ENCODE results near the gene DCD. TPM values are rescaled to one million over a fixed set of nuclear protein-coding genes. Genes with fewer than 3 reads are reported as not detected.
"Not testable (repeated sequence)": the region's sequence is repeated elsewhere in the genome, so short reads cannot be mapped to it uniquely, and the experiment has no call there.

Gene DCD
- polyA plus RNA-seq, 1 donor (not counting 4 experiments of a cell fraction or from before 2014, with no cell fraction given), result not detected

DNA sequence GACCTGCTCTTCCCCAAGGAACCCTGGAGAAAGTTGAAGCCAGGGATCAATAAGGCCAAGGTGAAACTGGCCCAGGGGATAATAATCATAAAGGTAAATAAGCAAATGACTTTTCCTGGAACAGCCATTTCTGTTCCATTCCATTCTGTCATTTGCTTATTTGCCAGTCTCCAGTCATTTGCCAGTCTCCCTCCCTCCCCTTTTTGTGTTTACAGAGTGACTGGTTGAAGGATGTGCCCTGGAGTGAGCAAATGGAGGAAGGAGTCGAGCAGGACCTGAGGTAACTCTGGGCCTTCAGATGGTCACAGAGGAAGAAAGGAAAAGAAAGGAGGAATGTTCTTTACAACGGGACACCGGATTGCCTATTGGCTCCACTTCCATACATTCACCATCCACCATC, 17.8 kb upstream of the DCD start:
- no peak for FAIRE-seq
- Histone ChIP-seq H3K36me3 (ENCODE audit: control insufficient read depth in 2 of 2, extremely low read depth in 1 of 2, insufficient read depth in 2 of 2, low read length in 2 of 2) (no peaks in the 10 kb centered on the region), H2AFZ (ENCODE audit: control insufficient read depth, low read length) (no peak overlapping the region), H3K4me3 (ENCODE audit: control insufficient read depth in 2 of 3, extremely low read depth in 1 of 3, insufficient read depth in 2 of 3, low read depth in 1 of 3, low read length in 3 of 3) (no peak overlapping the region), H3K9me3 (ENCODE audit: control insufficient read depth, low read depth, low read length) (no peaks in the 10 kb centered on the region), H3K9ac (ENCODE audit: control insufficient read depth, extremely low read depth, insufficient read depth, low read length) (no peak overlapping the region), H3K27ac (ENCODE audit: control insufficient read depth, insufficient read depth, low read length) (no peak overlapping the region), H4K20me1 (ENCODE audit: control insufficient read depth, extremely low read depth, insufficient read depth, low read length) (no peaks in the 10 kb centered on the region), H3K4me1 (ENCODE audit: control insufficient read depth, extremely low read depth, insufficient read depth, low read length) (no peaks in the 10 kb centered on the region), H3K27me3 (ENCODE audit: control insufficient read depth, extremely low read depth, insufficient read depth, low read length) (no peaks in the 10 kb centered on the region), H3K79me2 (ENCODE audit: control insufficient read depth, insufficient read depth, low read length) (no peaks in the 10 kb centered on the region), H3K9me1 (ENCODE audit: control insufficient read depth, extremely low read depth, insufficient read depth, low read length) (no peaks in the 10 kb centered on the region), H3K4me2 (ENCODE audit: control insufficient read depth, extremely low read depth, insufficient read depth, low read depth, low read length) (no peak overlapping the region)
- no peak for DNase-seq (ENCODE audit: low read depth, low spot score)
- no peak for TF ChIP-seq EZH2 (IDR thresholded peaks at IDR 0.05; ENCODE audit: low read length)
- TF ChIP-seq, protein P1, sequence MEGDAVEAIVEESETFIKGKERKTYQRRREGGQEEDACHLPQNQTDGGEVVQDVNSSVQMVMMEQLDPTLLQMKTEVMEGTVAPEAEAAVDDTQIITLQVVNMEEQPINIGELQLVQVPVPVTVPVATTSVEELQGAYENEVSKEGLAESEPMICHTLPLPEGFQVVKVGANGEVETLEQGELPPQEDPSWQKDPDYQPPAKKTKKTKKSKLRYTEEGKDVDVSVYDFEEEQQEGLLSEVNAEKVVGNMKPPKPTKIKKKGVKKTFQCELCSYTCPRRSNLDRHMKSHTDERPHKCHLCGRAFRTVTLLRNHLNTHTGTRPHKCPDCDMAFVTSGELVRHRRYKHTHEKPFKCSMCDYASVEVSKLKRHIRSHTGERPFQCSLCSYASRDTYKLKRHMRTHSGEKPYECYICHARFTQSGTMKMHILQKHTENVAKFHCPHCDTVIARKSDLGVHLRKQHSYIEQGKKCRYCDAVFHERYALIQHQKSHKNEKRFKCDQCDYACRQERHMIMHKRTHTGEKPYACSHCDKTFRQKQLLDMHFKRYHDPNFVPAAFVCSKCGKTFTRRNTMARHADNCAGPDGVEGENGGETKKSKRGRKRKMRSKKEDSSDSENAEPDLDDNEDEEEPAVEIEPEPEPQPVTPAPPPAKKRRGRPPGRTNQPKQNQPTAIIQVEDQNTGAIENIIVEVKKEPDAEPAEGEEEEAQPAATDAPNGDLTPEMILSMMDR (optimal IDR thresholded peaks at IDR 0.05 in 1 of 3, IDR thresholded peaks at IDR 0.05 in 1 of 3, conservative IDR thresholded peaks at IDR 0.05 in 1 of 3; ENCODE audit: extremely low read depth in 1 of 3, insufficient read depth in 2 of 3, low read length in 3 of 3), result no peak
- dilution Hi-C loops (cut with MboI; ENCODE audit: extremely low pct_ligation_motif_present, low sequenced_read_pairs), result no loop called here

DNA sequence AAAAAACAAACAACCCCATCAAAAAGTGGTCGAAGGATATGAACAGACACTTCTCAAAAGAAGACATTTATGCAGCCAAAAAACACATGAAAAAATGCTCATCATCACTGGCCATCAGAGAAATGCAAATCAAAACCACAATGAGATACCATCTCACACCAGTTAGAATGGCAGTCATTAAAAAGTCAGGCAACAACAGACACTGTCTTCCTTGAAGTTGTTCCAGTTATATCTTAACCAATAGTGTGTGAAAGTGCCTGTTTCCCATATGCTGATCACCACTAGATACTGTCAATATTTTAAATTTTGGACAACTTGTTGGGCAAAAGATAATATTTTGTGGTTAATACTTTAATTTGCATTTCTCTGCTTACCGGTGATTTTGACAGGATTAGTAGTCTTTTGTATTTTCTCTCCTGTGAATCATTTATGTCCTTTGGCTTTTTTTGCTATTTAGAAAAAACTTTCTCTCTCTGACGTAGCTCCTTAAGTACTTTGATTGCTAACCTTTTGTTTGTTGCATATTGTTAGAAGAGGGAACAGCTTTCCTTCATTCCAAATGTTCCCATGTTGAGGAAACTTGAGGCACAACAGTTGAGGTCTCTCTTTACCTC, 17.0 kb upstream of the DCD start:
- H3K4me2 ChIP-seq (ENCODE audit: control insufficient read depth, extremely low read depth, insufficient read depth, low read depth, low read length); DNase-seq (ENCODE audit: low read depth, low spot score); dilution Hi-C loops (cut with MboI; ENCODE audit: extremely low pct_ligation_motif_present, low sequenced_read_pairs); H3K79me2 ChIP-seq (ENCODE audit: control insufficient read depth, insufficient read depth, low read length); H3K36me3 ChIP-seq (ENCODE audit: control insufficient read depth in 2 of 2, extremely low read depth in 1 of 2, insufficient read depth in 2 of 2, low read length in 2 of 2); H2AFZ ChIP-seq (ENCODE audit: control insufficient read depth, low read length); H3K4me1 ChIP-seq (ENCODE audit: control insufficient read depth, extremely low read depth, insufficient read depth, low read length); H3K9me1 ChIP-seq (ENCODE audit: control insufficient read depth, extremely low read depth, insufficient read depth, low read length); H3K27ac ChIP-seq (ENCODE audit: control insufficient read depth, insufficient read depth, low read length); H3K9ac ChIP-seq (ENCODE audit: control insufficient read depth, extremely low read depth, insufficient read depth, low read length); H3K9me3 ChIP-seq (ENCODE audit: control insufficient read depth, low read depth, low read length); H3K4me3 ChIP-seq (ENCODE audit: control insufficient read depth in 2 of 3, extremely low read depth in 1 of 3, insufficient read depth in 2 of 3, low read depth in 1 of 3, low read length in 3 of 3); H4K20me1 ChIP-seq (ENCODE audit: control insufficient read depth, extremely low read depth, insufficient read depth, low read length); FAIRE-seq; H3K27me3 ChIP-seq (ENCODE audit: control insufficient read depth, extremely low read depth, insufficient read depth, low read length): not testable (repeated sequence)

GRCh38 chr12:54663603-54664002, 15.4 kb upstream of the DCD start:
- H3K79me2 ChIP-seq (ENCODE audit: control insufficient read depth, insufficient read depth, low read length), result no peaks in the 10 kb centered on the region
- dilution Hi-C loops (cut with MboI; ENCODE audit: extremely low pct_ligation_motif_present, low sequenced_read_pairs), result no loop called here
- TF ChIP-seq, protein P1 (optimal IDR thresholded peaks at IDR 0.05 in 1 of 3, IDR thresholded peaks at IDR 0.05 in 1 of 3, conservative IDR thresholded peaks at IDR 0.05 in 1 of 3; ENCODE audit: extremely low read depth in 1 of 3, insufficient read depth in 2 of 3, low read length in 3 of 3), result no peak
- no peak for TF ChIP-seq EZH2 (IDR thresholded peaks at IDR 0.05; ENCODE audit: low read length)

More at GRCh38 chr12:54663603-54664002, 15.4 kb upstream of the DCD start:
- H3K9me1 ChIP-seq (ENCODE audit: control insufficient read depth, extremely low read depth, insufficient read depth, low read length), result no peaks in the 10 kb centered on the region
- H4K20me1 ChIP-seq (ENCODE audit: control insufficient read depth, extremely low read depth, insufficient read depth, low read length), result no peaks in the 10 kb centered on the region
- no peak overlapping the region for H3K9ac ChIP-seq (ENCODE audit: control insufficient read depth, extremely low read depth, insufficient read depth, low read length)
- H3K4me2 ChIP-seq (ENCODE audit: control insufficient read depth, extremely low read depth, insufficient read depth, low read depth, low read length), result no peak overlapping the region
- H3K9me3 ChIP-seq (ENCODE audit: control insufficient read depth, low read depth, low read length), result no peaks in the 10 kb centered on the region
- no peaks in the 10 kb centered on the region for H3K36me3 ChIP-seq (ENCODE audit: control insufficient read depth in 2 of 2, extremely low read depth in 1 of 2, insufficient read depth in 2 of 2, low read length in 2 of 2)
- H3K27me3 ChIP-seq (ENCODE audit: control insufficient read depth, extremely low read depth, insufficient read depth, low read length), result no peaks in the 10 kb centered on the region
- no peaks in the 10 kb centered on the region for H3K4me1 ChIP-seq (ENCODE audit: control insufficient read depth, extremely low read depth, insufficient read depth, low read length)
- DNase-seq (ENCODE audit: low read depth, low spot score) (no peak), FAIRE-seq (no peak)
- H3K27ac ChIP-seq (ENCODE audit: control insufficient read depth, insufficient read depth, low read length), result no peak overlapping the region
- H3K4me3 ChIP-seq (ENCODE audit: control insufficient read depth in 2 of 3, extremely low read depth in 1 of 3, insufficient read depth in 2 of 3, low read depth in 1 of 3, low read length in 3 of 3), result no peak overlapping the region
- H2AFZ ChIP-seq (ENCODE audit: control insufficient read depth, low read length), result no peak overlapping the region

Data from keratinocyte (primary cell).